HG03097 (cell line): Measurements from ENCODE around the gene GIMAP2.

Source experiments
- ATAC-seq: cut with Tn5 transposase; IDR thresholded peaks from one replicate; pipeline ENCODE4 v1.9.1; 2021; ENCODE audit not compliant: unreplicated experiment, low FRiP score

The GIMAP2 gene

GRCh38 chr7:150731916-150732315 lies 46.4 kb downstream of the GIMAP2 start:
- ATAC-seq: no peak

GRCh38 chr7:150732786-150733481 lies 47.4 kb downstream of the GIMAP2 start:
- ATAC-seq: no peak

GRCh38 chr7:150733482-150734095 lies 48.1 kb downstream of the GIMAP2 start:
- ATAC-seq: no peak

GRCh38 chr7:150734254-150734653 lies 48.7 kb downstream of the GIMAP2 start:
- no peak for ATAC-seq

GRCh38 chr7:150735596-150736358 lies 50.3 kb downstream of the GIMAP2 start:
- no peak for ATAC-seq

- no peak for ATAC-seq
Observed at GRCh38 chr7:150736864-150737263, 51.4 kb downstream of the GIMAP2 start.

GRCh38 chr7:150737265-150738055 lies 52.0 kb downstream of the GIMAP2 start, which contains the start of gene GIMAP5:
GIMAP5 (plus strand) TSS chr7:150737418; CDS start chr7:150740885, 3,467 bp downstream.
- no peak for ATAC-seq

GRCh38 chr7:150738092-150738491 lies 52.6 kb downstream of the GIMAP2 start:
- ATAC-seq: no peak

- no peak for ATAC-seq
Observed at GRCh38 chr7:150738591-150739001, 53.1 kb downstream of the GIMAP2 start.

GRCh38 chr7:150739033-150739432 lies 53.5 kb downstream of the GIMAP2 start:
- no peak for ATAC-seq

- no peak for ATAC-seq
Observed at GRCh38 chr7:150740053-150740452, 54.5 kb downstream of the GIMAP2 start.

GRCh38 chr7:150742286-150742968 lies 56.9 kb downstream of the GIMAP2 start:
- ATAC-seq: no peak
